Measurements from ENCODE around the gene REEP2. TPM values are rescaled to one million over a fixed set of nuclear protein-coding genes. Genes with fewer than 3 reads are reported as not detected.
A peak's percentile ranks its signal among the peaks of the same experiment; 100 is the strongest.

Gene REEP2
- total RNA-seq, 1 experiment from 2014 or later: 49.0 TPM

GRCh38 chr5:138466125-138466899 is 27.5 kb downstream of the REEP2 start:
- Histone ChIP-seq H3K79me1 (ENCODE audit: insufficient read depth, low read depth, low read length, poor library complexity, severe bottlenecking) (no peaks in the 10 kb centered on the region), H4K91ac (ENCODE audit: insufficient read length, low read depth, low read length) (no peak overlapping the region), H3T11ph (ENCODE audit: low read length) (no peak overlapping the region), H2BK12ac (ENCODE audit: insufficient read length, low read depth, low read length) (no peak overlapping the region), H3K4me2 (ENCODE audit: insufficient read depth, insufficient read length, low read length) (peak overlapping the region; percentile 72), H3K79me2 (ENCODE audit: insufficient read depth, low read length) (no peaks in the 10 kb centered on the region), H3K4me1 (ENCODE audit: insufficient read depth, low read length) (no peaks in the 10 kb centered on the region), H3K27ac (ENCODE audit: insufficient read length, low read depth, low read length) (no peak overlapping the region), H4K20me1 (ENCODE audit: control insufficient read depth, insufficient read depth, insufficient read length) (no peaks in the 10 kb centered on the region), H3K18ac (ENCODE audit: insufficient read length, low read depth, low read length) (peak overlapping the region; percentile 71), H3K23ac (ENCODE audit: insufficient read length, low read depth, low read length) (no peak overlapping the region), H3K9me3 (ENCODE audit: control insufficient read depth, low read depth, low read length) (no peaks in the 10 kb centered on the region), H4K5ac (ENCODE audit: insufficient read length, low read depth, low read length) (no peak overlapping the region), H2BK15ac (ENCODE audit: low read depth, low read length) (no peak overlapping the region), H2AK5ac (ENCODE audit: insufficient read length, low read length) (no peak overlapping the region), H3K4ac (ENCODE audit: low read depth, low read length) (no peak overlapping the region), H3K14ac (ENCODE audit: insufficient read depth, low read length) (peak overlapping the region; percentile 80; the same call in 1 of the 2 replicates), H3K56ac (ENCODE audit: insufficient read length, low read depth, low read length) (no peak overlapping the region), H2BK5ac (ENCODE audit: insufficient read length, low read length) (no peak overlapping the region), H2AFZ (ENCODE audit: low read length) (no peak overlapping the region), H3K27me3 (ENCODE audit: insufficient read depth, low read length) (no peaks in the 10 kb centered on the region; the same call in 1 of the 2 replicates), H2BK20ac (ENCODE audit: low read depth, low read length, poor library complexity, severe bottlenecking) (no peak overlapping the region), H3K23me2 (ENCODE audit: insufficient read length, low read depth, low read length, poor library complexity, severe bottlenecking) (peaks cover 23% of the 10 kb centered on the region), H2BK120ac (ENCODE audit: low read depth, low read length, poor library complexity, severe bottlenecking) (no peak overlapping the region), H3K9ac (ENCODE audit: extremely low read depth, insufficient read length, low read length) (peak overlapping the region; percentile 83), H4K8ac (replicated peaks; ENCODE audit: insufficient read length, low read depth, low read length) (no peak overlapping the region)
- H3K9me3 Mint-ChIP-seq: peaks cover 0 to 11% of the 10 kb centered on the region in 2 experiments; a peak in 2 of 5 replicates
- H3K36me3 Mint-ChIP-seq (ENCODE audit: insufficient read depth in 1 of 3, low read depth in 3 of 3): peaks cover 18 to 28% (median 26%) of the 10 kb centered on the region in 3 experiments
- TF ChIP-seq CTCF (conservative IDR thresholded peaks at IDR 0.05): no peak
- WGBS (ENCODE audit: extremely low coverage, insufficient read length, low lambda C conversion rate): no CpG with 5 or more reads among the region's 39 CpGs
- peaks cover 24 to 31% of the 10 kb centered on the region in 2 experiments for H3K4me1 Mint-ChIP-seq
- H3K4me3 Mint-ChIP-seq: peak overlapping the region; percentile 86
- peak overlapping the region in 1 of 3 experiments; percentile 75; a peak in 3 of 7 replicates for H3K27ac Mint-ChIP-seq
- DNase-seq: no peak
- H3K27me3 Mint-ChIP-seq (ENCODE audit: low read depth): peaks cover 22% of the 10 kb centered on the region

All from H9 (cell line).